K562 (cell line): ENCODE measurements around the gene GBP7.

Experiments
- CHD7 ChIP-seq: fragments of 200-600 bp; sonication (generic); IDR thresholded peaks from one replicate; pipeline ENCODE4 v1.6.1; 2012; ENCODE audit warnings: mild to moderate bottlenecking, low read depth, low read length, inconsistent platforms
- EZH2 ChIP-seq: IDR thresholded peaks from 2 replicates; pipeline ENCODE4 v1.6.1; 2012; ENCODE audit warnings: low read depth, mild to moderate bottlenecking, inconsistent platforms, low read length, borderline replicate concordance
- GABPA ChIP-seq: fragments of 200-800 bp; sonication (Bioruptor generic); conservative IDR thresholded peaks from 2 replicates; pipeline ENCODE4 v1.6.1; 2016; ENCODE audit warnings: low read depth, missing genetic modification characterization, missing compliant biosample characterization
- ILK ChIP-seq: fragments of 450-650 bp; IDR thresholded peaks from 2 replicates; pipeline ENCODE4 v1.6.1; 2016; ENCODE audit warnings: missing genetic modification characterization, low read depth, mild to moderate bottlenecking, missing compliant biosample characterization, moderate library complexity, borderline replicate concordance
- IRF1 ChIP-seq: sonication (generic); formaldehyde crosslinking; IDR thresholded peaks from 2 replicates; pipeline ENCODE4 v1.8.0; 2022; ENCODE audit warnings: missing genetic modification reagents, mild to moderate bottlenecking, borderline replicate concordance
- NR2F6 ChIP-seq: fragments of 450-650 bp; formaldehyde crosslinking; IDR thresholded peaks from 2 replicates; pipeline ENCODE4 v1.4.0; 2020; ENCODE audit warnings: mild to moderate bottlenecking
- SMARCC2 ChIP-seq: fragments of 450-650 bp; IDR thresholded peaks from 2 replicates; pipeline ENCODE4 v1.6.1; 2017; ENCODE audit warnings: antibody characterized with exemption, moderate library complexity, mild to moderate bottlenecking, low read depth
- SRF ChIP-seq, 2 experiments: fragments of 250-450, 450-650 bp in 1 of 2; sonication (Bioruptor Pico) in 1 of 2; sonication (generic) in 1 of 2; formaldehyde crosslinking; IDR thresholded peaks; 2 replicates each; pipeline versions ENCODE4 v1.5.0 to v1.5.1; 2020 to 2022; ENCODE audit warnings: mild to moderate bottlenecking in 1 of 2, missing genetic modification reagents in 1 of 2
- TAF1 ChIP-seq: IDR thresholded peaks from 2 replicates; pipeline ENCODE4 v1.6.1; 2011; ENCODE audit warnings: mild to moderate bottlenecking, low read length, moderate library complexity; ENCODE audit not compliant: insufficient read depth, control insufficient read depth, severe bottlenecking; ENCODE audit errors: extremely low read depth

GRCh38 chr1:89199525-89200031, 23.8 kb upstream of the GBP7 start:
- no peak for TF ChIP-seq NR2F6 (CRISPR knock-in tag)
- TF ChIP-seq GABPA = no peak
- no peak for TF ChIP-seq CHD7
- TF ChIP-seq SMARCC2 = no peak
- TF ChIP-seq EZH2 = no peak
- no peak for TF ChIP-seq ILK (tag)
- no peak for TF ChIP-seq IRF1 (CRISPR knock-in tag)
- TF ChIP-seq SRF (CRISPR knock-in tag; IDR thresholded peaks at IDR 0.05) = no peak
- no peak for TF ChIP-seq TAF1
